Mesothelial cell of epicardium (in vitro differentiated cells): ENCODE data around the gene TCAF1. TPM values are rescaled to one million over a fixed set of nuclear protein-coding genes. Genes with fewer than 3 reads are reported as not detected.
"Not testable (repeated sequence)": the region's sequence is repeated elsewhere in the genome, so short reads cannot be mapped to it uniquely, and the experiment has no call there.

Source experiments
- DNase-seq, 2 experiments: peaks; one replicate each; pipeline ENCODE4 v3.0.0; 2021; ENCODE audit warnings: low spot score in 2 of 2; ENCODE audit not compliant: unreplicated experiment in 2 of 2
- H3K27ac Mint-ChIP-seq: 2 replicates; pipeline ENCODE4 v1.8.0; 2021; ENCODE audit warnings: mixed read lengths
- H3K27me3 Mint-ChIP-seq: 2 replicates; pipeline ENCODE4 v1.8.0; 2021; ENCODE audit warnings: low read depth, mixed read lengths
- H3K36me3 Mint-ChIP-seq: 2 replicates; pipeline ENCODE4 v1.8.0; 2021; ENCODE audit warnings: mixed read lengths
- H3K4me1 Mint-ChIP-seq: 2 replicates; pipeline ENCODE4 v1.8.0; 2021; ENCODE audit warnings: mixed read lengths
- H3K4me3 Mint-ChIP-seq: 2 replicates; pipeline ENCODE4 v1.8.0; 2021; ENCODE audit warnings: mild to moderate bottlenecking, moderate library complexity, mixed read lengths
- H3K9me3 Mint-ChIP-seq: 2 replicates; pipeline ENCODE4 v1.8.0; 2021; ENCODE audit warnings: mixed read lengths
- total RNA-seq: library from RNA; stranded (reverse); gene quantifications from 3 replicates; pipeline ENCODE4 v1.2.1, GENCODE V29; 2021
- TF ChIP-seq, protein P1 (sequence below): fragments of 200-600 bp; sonication (generic); IDR thresholded peaks from one replicate; pipeline ENCODE4 v1.5.0; 2021; ENCODE audit warnings: antibody characterized with exemption; ENCODE audit not compliant: unreplicated experiment

TCAF1 gene
- total RNA-seq, 1 donor from 2014 or later: 101 TPM

DNA sequence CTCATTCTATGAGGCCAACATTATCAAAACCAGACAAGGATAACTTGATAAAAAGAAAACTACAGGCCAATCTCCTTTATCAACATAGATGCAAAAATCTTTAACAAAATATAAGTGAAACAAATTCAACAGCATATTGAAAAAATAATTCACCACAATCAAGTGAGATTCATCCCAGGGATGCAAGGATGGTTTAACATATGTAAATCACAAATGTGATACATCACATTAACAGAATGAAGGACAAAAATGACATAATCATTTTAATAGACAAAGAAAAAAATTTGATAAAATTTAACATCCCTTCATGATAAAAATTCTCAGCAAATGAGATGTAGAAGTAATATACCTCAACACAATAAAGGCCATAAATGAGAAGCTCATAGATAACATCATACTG lies 53.8 kb downstream of the TCAF1 start:
- Mint-ChIP-seq H3K27ac (no peak overlapping the region), H3K4me1 (no peaks in the 10 kb centered on the region), H3K4me3 (no peak overlapping the region), H3K27me3 (no peaks in the 10 kb centered on the region), H3K9me3 (peaks cover 12% of the 10 kb centered on the region), H3K36me3 (peaks cover 9% of the 10 kb centered on the region)
- TF ChIP-seq, protein P1, sequence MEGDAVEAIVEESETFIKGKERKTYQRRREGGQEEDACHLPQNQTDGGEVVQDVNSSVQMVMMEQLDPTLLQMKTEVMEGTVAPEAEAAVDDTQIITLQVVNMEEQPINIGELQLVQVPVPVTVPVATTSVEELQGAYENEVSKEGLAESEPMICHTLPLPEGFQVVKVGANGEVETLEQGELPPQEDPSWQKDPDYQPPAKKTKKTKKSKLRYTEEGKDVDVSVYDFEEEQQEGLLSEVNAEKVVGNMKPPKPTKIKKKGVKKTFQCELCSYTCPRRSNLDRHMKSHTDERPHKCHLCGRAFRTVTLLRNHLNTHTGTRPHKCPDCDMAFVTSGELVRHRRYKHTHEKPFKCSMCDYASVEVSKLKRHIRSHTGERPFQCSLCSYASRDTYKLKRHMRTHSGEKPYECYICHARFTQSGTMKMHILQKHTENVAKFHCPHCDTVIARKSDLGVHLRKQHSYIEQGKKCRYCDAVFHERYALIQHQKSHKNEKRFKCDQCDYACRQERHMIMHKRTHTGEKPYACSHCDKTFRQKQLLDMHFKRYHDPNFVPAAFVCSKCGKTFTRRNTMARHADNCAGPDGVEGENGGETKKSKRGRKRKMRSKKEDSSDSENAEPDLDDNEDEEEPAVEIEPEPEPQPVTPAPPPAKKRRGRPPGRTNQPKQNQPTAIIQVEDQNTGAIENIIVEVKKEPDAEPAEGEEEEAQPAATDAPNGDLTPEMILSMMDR: no peak
- no peak for DNase-seq

DNA sequence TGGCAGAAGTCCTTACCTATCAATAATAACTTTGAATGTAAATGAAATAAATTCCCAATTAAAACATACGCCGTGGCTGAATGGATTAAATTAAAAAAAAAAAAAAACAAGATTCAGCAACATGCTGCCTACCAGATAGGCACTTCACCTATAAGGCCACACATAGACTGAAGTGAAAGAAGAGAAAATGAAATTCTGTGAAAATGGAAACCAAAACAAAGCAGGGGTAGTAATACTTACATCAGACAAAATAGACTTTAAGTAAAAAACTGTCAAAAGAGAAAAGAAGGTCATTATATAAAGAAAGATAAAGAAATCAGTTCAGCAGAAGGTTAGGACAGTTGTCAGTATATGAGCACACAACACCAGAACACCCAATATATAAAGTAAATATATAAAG lies 55.3 kb downstream of the TCAF1 start:
- TF ChIP-seq, protein P1: no peak
- H3K27me3 Mint-ChIP-seq: no peaks in the 10 kb centered on the region
- peaks cover 7% of the 10 kb centered on the region for H3K36me3 Mint-ChIP-seq
- no peak overlapping the region for H3K27ac Mint-ChIP-seq
- no peak overlapping the region for H3K4me3 Mint-ChIP-seq
- no peaks in the 10 kb centered on the region for H3K4me1 Mint-ChIP-seq
- peaks cover 12% of the 10 kb centered on the region for H3K9me3 Mint-ChIP-seq
- DNase-seq: no peak

DNA sequence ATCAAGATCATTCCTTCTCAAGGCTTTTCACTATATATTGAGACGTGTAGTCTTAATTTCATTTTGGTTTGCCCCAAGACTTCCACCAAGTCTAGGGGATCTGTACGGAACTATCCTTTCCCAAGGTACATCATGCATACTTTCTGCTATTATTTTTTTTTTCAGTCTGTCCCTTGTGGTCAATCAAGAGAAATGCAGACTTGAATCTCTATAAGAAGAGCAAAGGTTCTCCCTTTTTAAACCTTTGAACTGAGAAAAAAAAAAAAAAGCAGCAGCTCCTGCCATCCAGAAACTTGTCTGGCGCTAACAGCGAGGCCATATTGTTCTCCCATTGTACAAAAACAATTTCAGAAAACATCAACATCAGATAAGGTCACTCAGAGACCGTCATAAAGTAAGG lies 60.3 kb downstream of the TCAF1 start:
- not testable (repeated sequence) for H3K4me3 Mint-ChIP-seq, H3K36me3 Mint-ChIP-seq, DNase-seq, H3K27me3 Mint-ChIP-seq, H3K27ac Mint-ChIP-seq, H3K4me1 Mint-ChIP-seq
- peaks cover 12% of the 10 kb centered on the region for H3K9me3 Mint-ChIP-seq

DNA sequence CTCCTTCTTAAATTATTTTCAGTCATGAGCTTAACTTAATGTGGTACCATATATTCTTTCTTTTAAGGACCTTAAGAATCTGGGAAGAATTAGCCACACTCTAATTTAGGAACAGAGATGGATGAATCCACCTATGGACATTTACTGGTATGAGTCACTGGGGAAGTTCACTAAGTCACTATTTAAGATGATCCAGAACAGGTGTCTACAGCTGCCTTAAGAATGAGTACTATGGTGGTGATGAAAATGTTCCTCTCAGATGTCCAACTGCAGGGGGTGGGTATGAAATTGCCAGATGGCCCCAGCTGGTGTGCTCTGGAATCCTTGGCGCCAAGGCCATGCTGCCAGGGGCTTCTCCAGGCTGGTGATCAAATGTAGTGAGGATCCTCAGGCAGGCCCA lies 61.9 kb downstream of the TCAF1 start:
- H3K9me3 Mint-ChIP-seq, H3K27me3 Mint-ChIP-seq, H3K4me3 Mint-ChIP-seq, H3K36me3 Mint-ChIP-seq, DNase-seq, H3K27ac Mint-ChIP-seq, H3K4me1 Mint-ChIP-seq: not testable (repeated sequence)

DNA sequence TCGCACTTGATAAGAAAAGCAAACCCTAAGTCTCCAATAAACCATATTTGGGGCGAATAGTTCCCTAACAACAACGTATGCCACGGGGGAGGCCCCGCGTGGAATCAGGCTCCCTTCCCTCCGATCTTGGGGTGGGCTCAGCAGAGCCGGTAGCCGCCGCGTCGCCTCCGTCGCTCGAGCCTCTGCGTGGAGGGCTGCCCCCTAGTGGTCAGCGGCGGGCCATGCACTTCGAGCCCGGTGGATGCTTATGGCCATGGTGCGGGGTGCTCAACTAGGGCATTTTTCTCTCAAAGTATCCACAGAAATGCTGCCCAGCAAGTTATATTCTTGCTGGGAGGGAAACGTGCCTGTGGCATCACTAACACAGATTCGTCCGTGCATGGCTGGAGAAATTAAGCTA lies 64.8 kb downstream of the TCAF1 start:
- not testable (repeated sequence) for H3K27ac Mint-ChIP-seq, H3K4me3 Mint-ChIP-seq, H3K36me3 Mint-ChIP-seq, H3K4me1 Mint-ChIP-seq, H3K27me3 Mint-ChIP-seq, H3K9me3 Mint-ChIP-seq
- peak; percentile 78 to 100 for DNase-seq
- TF ChIP-seq, protein P1: peak; percentile 75

DNA sequence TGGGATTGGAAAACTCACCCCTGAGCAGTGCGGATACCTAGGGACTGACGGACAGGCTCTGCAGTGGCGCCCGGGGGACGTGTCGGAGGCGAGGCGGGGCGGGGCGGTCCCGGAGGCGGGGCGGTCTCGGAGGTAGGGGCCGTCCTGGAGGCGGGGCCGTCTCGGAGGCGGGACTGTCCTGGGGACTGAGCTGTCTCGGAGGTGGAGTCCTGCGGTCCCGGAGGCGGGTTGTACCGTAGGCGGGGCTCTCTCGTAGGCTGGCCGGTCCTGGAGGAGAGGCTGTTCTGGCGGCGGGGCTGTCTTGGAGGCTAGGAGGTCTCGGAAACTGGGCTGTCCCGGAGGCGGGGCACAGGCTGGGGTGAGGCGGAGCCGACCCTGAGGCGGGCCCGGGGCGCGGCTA lies 65.4 kb downstream of the TCAF1 start:
- peak; percentile 82 to 97 for DNase-seq
- H3K27me3 Mint-ChIP-seq, H3K4me1 Mint-ChIP-seq, H3K36me3 Mint-ChIP-seq, H3K9me3 Mint-ChIP-seq: not testable (repeated sequence)
- Mint-ChIP-seq H3K27ac (peak overlapping the region; percentile 67), H3K4me3 (peak overlapping the region; percentile 74)

DNA sequence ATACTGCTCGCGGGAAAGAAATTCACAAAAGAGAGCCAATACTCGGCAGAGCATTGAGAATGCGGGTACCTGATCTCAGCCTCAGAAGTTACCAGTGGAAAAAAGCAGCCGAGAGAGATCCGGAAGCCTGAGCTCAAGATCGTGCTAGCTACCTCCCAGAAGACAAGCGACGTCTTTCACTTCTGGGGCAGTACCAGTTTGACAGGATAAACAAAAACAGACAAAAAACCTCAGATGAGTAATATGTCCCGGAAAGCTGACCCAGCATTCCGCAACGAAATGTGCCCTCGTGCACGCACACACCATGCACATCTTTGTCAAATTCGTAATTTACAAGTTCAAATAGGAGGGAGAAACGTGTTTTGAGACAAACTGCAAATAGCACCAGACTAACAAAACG lies 65.9 kb downstream of the TCAF1 start:
- H3K9me3 Mint-ChIP-seq, H3K36me3 Mint-ChIP-seq, DNase-seq, H3K27me3 Mint-ChIP-seq, H3K4me1 Mint-ChIP-seq, H3K27ac Mint-ChIP-seq: not testable (repeated sequence)
- peak overlapping the region; percentile 74 for H3K4me3 Mint-ChIP-seq

DNA sequence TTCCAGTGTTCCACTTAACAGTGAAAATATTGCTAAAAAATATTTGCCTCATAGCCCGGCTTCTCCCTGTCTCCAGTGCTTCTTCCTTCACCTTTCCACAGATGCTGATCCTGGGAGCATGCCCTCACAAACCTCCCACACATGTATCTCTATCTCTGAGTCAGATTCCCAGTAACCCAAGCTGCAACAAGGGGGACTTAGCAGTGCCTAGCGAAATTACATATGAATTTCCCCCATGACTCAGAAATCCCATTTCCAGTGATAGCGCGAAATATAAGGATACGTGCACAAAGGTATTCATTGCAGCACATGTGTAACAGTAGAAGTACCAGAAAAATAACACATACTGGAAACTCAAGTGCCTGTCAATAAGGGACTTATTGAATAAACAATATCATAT lies 75.4 kb downstream of the TCAF1 start:
- not testable (repeated sequence) for H3K4me3 Mint-ChIP-seq, H3K4me1 Mint-ChIP-seq, H3K36me3 Mint-ChIP-seq, H3K27ac Mint-ChIP-seq, H3K9me3 Mint-ChIP-seq, DNase-seq, H3K27me3 Mint-ChIP-seq

DNA sequence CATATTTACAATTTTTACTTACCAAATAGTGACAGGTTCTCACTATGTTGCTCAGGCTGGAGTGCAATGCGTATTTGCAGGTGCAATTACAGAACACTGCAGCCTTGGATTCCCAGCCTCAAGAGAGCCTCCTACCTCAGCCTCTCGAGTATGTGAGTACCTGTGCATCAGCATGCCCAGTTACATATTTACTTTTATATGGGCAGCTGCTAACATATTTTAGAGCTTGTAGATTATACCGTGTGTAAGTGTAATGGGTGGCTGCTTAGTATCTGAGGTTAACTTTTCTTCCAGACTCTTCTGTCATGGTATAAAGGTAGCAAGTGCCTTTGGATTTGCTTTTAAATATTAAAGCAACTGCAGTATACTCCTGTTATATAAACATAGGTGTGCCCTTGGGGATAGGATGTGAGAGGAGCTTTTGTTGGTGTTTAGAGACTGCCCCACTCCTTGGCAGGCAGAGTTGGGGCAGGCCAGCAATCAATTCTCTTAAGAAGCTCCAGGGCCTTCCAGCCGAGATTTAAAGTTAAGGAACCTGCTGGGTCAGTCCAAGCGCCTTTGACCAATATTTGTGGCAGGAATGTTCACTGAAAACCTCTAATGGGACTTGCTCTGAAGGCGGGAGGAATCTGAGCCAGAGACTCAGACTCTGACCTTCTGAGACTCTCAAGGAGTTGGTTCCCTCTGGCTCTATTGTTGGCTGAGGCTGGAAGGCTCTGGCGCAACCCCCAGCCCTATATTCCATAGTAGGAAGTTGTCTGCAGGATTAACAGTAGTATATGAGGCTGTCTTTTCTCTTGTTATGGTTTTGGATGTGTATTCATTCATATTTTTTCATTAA lies 77.5 kb downstream of the TCAF1 start:
- DNase-seq, H3K27ac Mint-ChIP-seq, H3K4me3 Mint-ChIP-seq, H3K36me3 Mint-ChIP-seq, H3K9me3 Mint-ChIP-seq, H3K4me1 Mint-ChIP-seq, H3K27me3 Mint-ChIP-seq: not testable (repeated sequence)

DNA sequence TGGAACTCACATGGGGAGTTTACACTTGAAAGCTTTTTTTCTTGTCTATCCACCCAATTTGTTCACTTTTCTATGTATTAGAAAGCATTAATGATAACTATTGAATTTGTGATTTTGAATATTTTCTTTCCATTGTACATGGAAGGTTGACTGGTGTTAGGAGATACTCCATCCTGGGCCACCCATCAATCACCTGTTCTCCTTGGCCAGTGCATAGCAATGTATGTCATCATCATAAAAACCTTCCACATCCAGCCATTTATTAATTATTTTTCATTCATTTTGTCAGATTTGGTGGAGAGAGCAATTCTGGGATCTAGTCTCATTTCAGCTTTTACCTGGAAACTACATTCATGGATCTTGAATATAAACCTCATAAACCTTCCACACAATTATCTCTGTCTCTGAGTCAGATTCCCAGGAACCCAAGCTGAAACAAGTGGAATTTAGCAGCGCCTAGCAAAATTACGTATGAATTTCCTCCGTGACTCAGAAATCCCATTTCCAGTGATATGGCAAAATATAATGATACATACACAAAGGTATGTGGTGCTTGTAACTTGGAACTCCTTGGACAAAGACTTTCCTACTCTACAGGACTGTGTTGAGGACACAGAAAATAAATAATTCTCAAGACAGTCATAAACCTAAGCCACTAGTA lies 78.2 kb downstream of the TCAF1 start:
- not testable (repeated sequence) for DNase-seq, H3K4me1 Mint-ChIP-seq, H3K27me3 Mint-ChIP-seq, H3K27ac Mint-ChIP-seq, H3K9me3 Mint-ChIP-seq, H3K4me3 Mint-ChIP-seq, H3K36me3 Mint-ChIP-seq
